Nephron (organoid): ENCODE results near the gene PPP1R14B.
A peak's percentile ranks its signal among the peaks of the same experiment; 100 is the strongest.

Experiments used
- H3K27ac Mint-ChIP-seq, 3 experiments: 2 replicates each; pipeline ENCODE4 v1.8.0; 2020; ENCODE audit warnings: mixed read lengths in 3 of 3, mild to moderate bottlenecking in 2 of 3, moderate library complexity in 1 of 3
- H3K27me3 Mint-ChIP-seq: 2 replicates; pipeline ENCODE4 v1.8.0; 2021; ENCODE audit warnings: low read depth, mild to moderate bottlenecking, moderate library complexity, mixed read lengths
- H3K36me3 Mint-ChIP-seq: 2 replicates; pipeline ENCODE4 v1.8.0; 2020; ENCODE audit warnings: low read depth, mixed read lengths
- H3K4me1 Mint-ChIP-seq: 2 replicates; pipeline ENCODE4 v1.8.0; 2020; ENCODE audit warnings: mixed read lengths
- H3K4me3 Mint-ChIP-seq, 3 experiments: 2 replicates each; pipeline ENCODE4 v1.8.0; 2020; ENCODE audit warnings: mild to moderate bottlenecking in 3 of 3, mixed read lengths in 3 of 3, moderate library complexity in 2 of 3
- H3K9me3 Mint-ChIP-seq: 2 replicates; pipeline ENCODE4 v1.8.0; 2020; ENCODE audit warnings: mixed read lengths
- CTCF ChIP-seq, 3 experiments: fragments of 200-600 bp; sonication (generic); IDR thresholded peaks; one replicate each; pipeline ENCODE4 v1.5.0; 2021; ENCODE audit warnings: antibody characterized with exemption in 3 of 3; ENCODE audit not compliant: unreplicated experiment in 3 of 3

The PPP1R14B gene

GRCh38 chr11:64206457-64207255 is 40.1 kb downstream of the PPP1R14B start, which contains the start of gene FERMT3:
FERMT3 (plus strand) TSS chr11:64206721; CDS start chr11:64207365, 644 bp downstream.
- Mint-ChIP-seq H3K4me1 (peaks cover 24% of the 10 kb centered on the region), H3K27ac (peak within 1 kb of the TSS; percentile 84 to 92 (median 88)), H3K4me3 (no peak within 1 kb of the TSS), H3K9me3 (no peaks in the 10 kb centered on the region), H3K36me3 (peaks cover 28% of the 10 kb centered on the region), H3K27me3 (no peaks in the 10 kb centered on the region)
- no peak for TF ChIP-seq CTCF (IDR thresholded peaks at IDR 0.05; ENCODE audit: unreplicated experiment in 3 of 3)

GRCh38 chr11:64204464-64204989 is 42.2 kb downstream of the PPP1R14B start:
- Mint-ChIP-seq H3K9me3 (no peaks in the 10 kb centered on the region), H3K4me3 (peak overlapping the region in 1 of 3 experiments; percentile 24)

GRCh38 chr11:64204080-64204440 is 42.7 kb downstream of the PPP1R14B start:
- no peaks in the 10 kb centered on the region for H3K27me3 Mint-ChIP-seq
- peak overlapping the region; percentile 83 to 87 (median 84) for H3K27ac Mint-ChIP-seq
- H3K4me3 Mint-ChIP-seq, result no peak overlapping the region
- no peaks in the 10 kb centered on the region for H3K9me3 Mint-ChIP-seq
- peaks cover 24% of the 10 kb centered on the region for H3K4me1 Mint-ChIP-seq
- no peak for TF ChIP-seq CTCF (IDR thresholded peaks at IDR 0.05; ENCODE audit: unreplicated experiment in 3 of 3)
- H3K36me3 Mint-ChIP-seq, result peaks cover 45% of the 10 kb centered on the region

More at GRCh38 chr11:64204464-64204989, 42.2 kb downstream of the PPP1R14B start:
- Mint-ChIP-seq H3K4me1 (peaks cover 24% of the 10 kb centered on the region), H3K27ac (peak overlapping the region; percentile 83 to 87 (median 84)), H3K27me3 (no peaks in the 10 kb centered on the region), H3K36me3 (peaks cover 45% of the 10 kb centered on the region)
- peak; percentile 57 to 63 (median 57) for TF ChIP-seq CTCF (IDR thresholded peaks at IDR 0.05; ENCODE audit: unreplicated experiment in 3 of 3)

GRCh38 chr11:64203421-64204079 is 43.2 kb downstream of the PPP1R14B start:
- peaks cover 24% of the 10 kb centered on the region for H3K4me1 Mint-ChIP-seq
- H3K9me3 Mint-ChIP-seq, result no peaks in the 10 kb centered on the region
- H3K4me3 Mint-ChIP-seq, result no peak overlapping the region
- no peak for TF ChIP-seq CTCF (IDR thresholded peaks at IDR 0.05; ENCODE audit: unreplicated experiment in 3 of 3)
- H3K36me3 Mint-ChIP-seq, result peaks cover 45% of the 10 kb centered on the region
- H3K27ac Mint-ChIP-seq, result peak overlapping the region; percentile 83 to 87 (median 84)
- no peaks in the 10 kb centered on the region for H3K27me3 Mint-ChIP-seq

- no peak overlapping the region for H3K4me3 Mint-ChIP-seq
- no peaks in the 10 kb centered on the region for H3K9me3 Mint-ChIP-seq
- peaks cover 24% of the 10 kb centered on the region for H3K4me1 Mint-ChIP-seq
- no peaks in the 10 kb centered on the region for H3K27me3 Mint-ChIP-seq
- no peak overlapping the region for H3K27ac Mint-ChIP-seq
- peaks cover 45% of the 10 kb centered on the region for H3K36me3 Mint-ChIP-seq
- no peak for TF ChIP-seq CTCF (IDR thresholded peaks at IDR 0.05; ENCODE audit: unreplicated experiment in 3 of 3)
Measured at GRCh38 chr11:64202992-64203391, 43.8 kb downstream of the PPP1R14B start.
